Testis (tissue), 2 donors: ENCODE measurements around the gene DYNLT3.

Experiments
- CTCF ChIP-seq, 3 experiments: fragments of 450-650 bp in 2 of 3; fragments of 200-600 bp in 1 of 3; sonication (generic) in 1 of 3; IDR thresholded peaks; one replicate each; pipeline ENCODE4 v1.5.1; 2016 to 2019; ENCODE audit warnings: antibody characterized with exemption in 3 of 3, mild to moderate bottlenecking in 2 of 3, moderate library complexity in 1 of 3
- POLR2A ChIP-seq: fragments of 450-650 bp; IDR thresholded peaks from one replicate; pipeline ENCODE4 v1.6.1; 2017; ENCODE audit warnings: antibody characterized with exemption, mild to moderate bottlenecking, moderate library complexity

- TF ChIP-seq CTCF (IDR thresholded peaks at IDR 0.05), result no peak
- no peak for TF ChIP-seq POLR2A
These were observed 29.3 kb upstream of the DYNLT3 start for GRCh38 chrX:37876716-37877115.
